Transverse colon (tissue), 4 donors: ENCODE measurements around the gene STT3A. TPM values are rescaled to one million over a fixed set of nuclear protein-coding genes. Genes with fewer than 3 reads are reported as not detected.
A peak's percentile ranks its signal among the peaks of the same experiment; 100 is the strongest.

Experiments used
- DNase-seq: peaks from one replicate; pipeline ENCODE4 v3.0.0-alpha.2; 2019
- H3K27ac ChIP-seq, 4 donors: fragments of 200-600 bp; sonication (generic); 2 replicates each; pipeline ENCODE4 v1.5.1; 2016 to 2018; ENCODE audit warnings: inconsistent platforms in 4 of 4
- H3K27me3 ChIP-seq: fragments of 200-600 bp; sonication (generic); 2 replicates; pipeline ENCODE4 v1.5.1; 2017; ENCODE audit warnings: inconsistent platforms
- H3K36me3 ChIP-seq, 4 donors: fragments of 200-600 bp; sonication (generic); 2 replicates each; pipeline ENCODE4 v1.5.1; 2017 to 2019; ENCODE audit warnings: inconsistent platforms in 4 of 4
- H3K4me1 ChIP-seq, 4 donors: fragments of 200-600 bp; sonication (generic); 2 replicates each; pipeline ENCODE4 v1.5.1; 2017 to 2020; ENCODE audit warnings: inconsistent platforms in 4 of 4
- H3K4me3 ChIP-seq, 4 donors: fragments of 200-600 bp; sonication (generic); 1 replicate in 1 of 4; 2 replicates in 3 of 4; pipeline versions ENCODE4 v1.5.1 to v1.6.1; 2017 to 2019; ENCODE audit warnings: inconsistent platforms in 4 of 4
- H3K9me3 ChIP-seq, 2 donors: fragments of 200-600 bp; sonication (generic); 2 replicates each; pipeline ENCODE4 v1.5.1; 2017 to 2019; ENCODE audit warnings: inconsistent platforms in 2 of 2
- EP300 ChIP-seq: sonication (generic); formaldehyde crosslinking; IDR thresholded peaks from one replicate; pipeline ENCODE4 v1.6.1; 2017; ENCODE audit warnings: antibody characterized with exemption, low read depth
- POLR2A ChIP-seq: fragments of 450-650 bp; IDR thresholded peaks from one replicate; pipeline ENCODE4 v1.6.1; 2016; ENCODE audit warnings: antibody characterized with exemption, mild to moderate bottlenecking, moderate library complexity
- POLR2AphosphoS5 ChIP-seq, 3 donors: sonication (generic); formaldehyde crosslinking; IDR thresholded peaks; one replicate each; pipeline ENCODE4 v1.6.1; 2016; ENCODE audit warnings: antibody characterized with exemption in 3 of 3
- WGBS, 2 donors: methylation state at CpG; one replicate each; pipeline ENCODE4 v1.1.5; 2018; ENCODE audit warnings: low coverage in 1 of 2; 5-methylcytosine and 5-hydroxymethylcytosine counted together
- in situ Hi-C, 4 donors: fragments of 200-750 bp; cut with MboI; loops; one replicate each; pipeline versions ENCODE4 v1.15.0 to v1.15.1; 2017; ENCODE audit warnings: low sequenced_read_pairs in 3 of 4, low pct_ligation_motif_present in 1 of 4, low pct_unique_long_range_greater_than_20kb in 1 of 4
- intact Hi-C: fragments of 100-400 bp; cut with DNase I; formaldehyde crosslinking; loops from one replicate; pipeline ENCODE4 v1.15.1; 2023; ENCODE audit warnings: low total_unique reads
- total RNA-seq, 4 donors: library from RNA; depleted of rRNA; stranded (reverse); fragments of >200 nt; gene quantifications; one replicate each; pipeline ENCODE4 v1.1.0, GENCODE V29; 2016
- TF ChIP-seq, protein P1 (sequence below), 5 experiments: fragments of 200-600 bp in 3 of 5; fragments of 450-650 bp in 2 of 5; sonication (generic) in 3 of 5; IDR thresholded peaks; 1 replicate in 2 of 5; 2 replicates in 3 of 5; pipeline ENCODE4 v1.5.1; 2016 to 2017; ENCODE audit warnings: antibody characterized with exemption in 5 of 5, inconsistent platforms in 3 of 5, mild to moderate bottlenecking in 2 of 5, moderate library complexity in 1 of 5

Gene STT3A
- 10 to 100 TPM; 21.7 to 73.2 (median 64.3) TPM for total RNA-seq

DNA sequence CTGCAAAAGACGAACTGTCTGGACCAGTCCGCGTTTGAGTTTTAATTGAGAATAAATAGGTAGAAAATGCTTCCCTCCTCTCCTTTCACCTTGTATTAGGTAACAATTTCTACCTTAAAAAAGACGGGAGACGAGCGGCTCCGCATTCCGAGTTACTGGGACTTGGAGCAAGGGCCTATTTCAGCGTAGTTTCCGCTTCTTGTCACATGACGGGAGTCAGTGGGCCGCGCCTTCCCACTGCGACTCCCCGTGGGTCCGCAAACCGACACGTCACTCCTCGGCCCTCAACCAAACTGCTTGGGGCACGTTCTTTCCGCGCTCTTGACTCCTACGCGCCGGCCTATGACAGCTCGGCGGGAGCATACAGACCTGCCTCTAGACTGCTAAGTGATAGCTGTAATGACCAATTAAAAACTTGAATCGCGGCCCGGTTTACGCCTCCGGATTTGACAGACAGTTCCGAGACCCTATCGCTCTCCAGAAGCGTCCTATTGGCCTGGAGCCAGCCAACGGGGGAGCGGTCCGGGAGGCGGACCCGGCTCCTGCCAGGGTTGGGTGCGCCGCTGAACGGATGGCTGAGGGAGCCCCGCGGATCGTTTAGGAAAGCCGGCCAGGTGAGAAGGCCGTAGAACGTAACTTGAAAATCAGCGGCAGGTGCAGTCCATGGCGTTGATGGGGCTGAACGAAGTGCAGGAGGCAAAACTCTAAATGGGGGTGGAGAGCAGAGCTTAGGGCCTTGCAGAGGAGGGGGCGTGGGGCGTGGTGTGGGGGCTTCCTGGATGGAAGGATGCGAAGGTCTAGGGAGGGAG, at the start of gene STT3A:
Gene STT3A, plus strand, starts transcription at position 548 of the 809 bp plus-strand sequence. CDS start 3,064 bp downstream, outside the sequence.
- Histone ChIP-seq H3K4me3 (peak within 1 kb of the TSS; percentile 77 to 96 (median 79)), H3K27me3 (no peaks in the 10 kb centered on the region), H3K9me3 (no peaks in the 10 kb centered on the region), H3K4me1 (peaks cover 14 to 30% (median 25%) of the 10 kb centered on the region in 4 donors), H3K36me3 (peaks cover 0 to 4% (median 1%) of the 10 kb centered on the region in 4 donors), H3K27ac (peak within 1 kb of the TSS; percentile 90 to 97 (median 94))
- peak; percentile 92 for TF ChIP-seq POLR2A
- no peak for TF ChIP-seq EP300
- TF ChIP-seq, protein P1, sequence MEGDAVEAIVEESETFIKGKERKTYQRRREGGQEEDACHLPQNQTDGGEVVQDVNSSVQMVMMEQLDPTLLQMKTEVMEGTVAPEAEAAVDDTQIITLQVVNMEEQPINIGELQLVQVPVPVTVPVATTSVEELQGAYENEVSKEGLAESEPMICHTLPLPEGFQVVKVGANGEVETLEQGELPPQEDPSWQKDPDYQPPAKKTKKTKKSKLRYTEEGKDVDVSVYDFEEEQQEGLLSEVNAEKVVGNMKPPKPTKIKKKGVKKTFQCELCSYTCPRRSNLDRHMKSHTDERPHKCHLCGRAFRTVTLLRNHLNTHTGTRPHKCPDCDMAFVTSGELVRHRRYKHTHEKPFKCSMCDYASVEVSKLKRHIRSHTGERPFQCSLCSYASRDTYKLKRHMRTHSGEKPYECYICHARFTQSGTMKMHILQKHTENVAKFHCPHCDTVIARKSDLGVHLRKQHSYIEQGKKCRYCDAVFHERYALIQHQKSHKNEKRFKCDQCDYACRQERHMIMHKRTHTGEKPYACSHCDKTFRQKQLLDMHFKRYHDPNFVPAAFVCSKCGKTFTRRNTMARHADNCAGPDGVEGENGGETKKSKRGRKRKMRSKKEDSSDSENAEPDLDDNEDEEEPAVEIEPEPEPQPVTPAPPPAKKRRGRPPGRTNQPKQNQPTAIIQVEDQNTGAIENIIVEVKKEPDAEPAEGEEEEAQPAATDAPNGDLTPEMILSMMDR (IDR thresholded peaks at IDR 0.05): no peak
- TF ChIP-seq POLR2AphosphoS5 (IDR thresholded peaks at IDR 0.05): peak; percentile 97 to 98 (median 98)
- DNase-seq: peak; percentile 99
- 0 to 1% methylated on average over 3 to 50 of the region's 55 CpGs for WGBS, 2 donors
- intact Hi-C loops (no loop called here), in situ Hi-C loops (loop anchor here in 1 of 4 donors (25.0 kb wide), 1 partner anchor 620 kb away; the partner anchor contains the start of genes FAM118B and RPUSD4)

DNA sequence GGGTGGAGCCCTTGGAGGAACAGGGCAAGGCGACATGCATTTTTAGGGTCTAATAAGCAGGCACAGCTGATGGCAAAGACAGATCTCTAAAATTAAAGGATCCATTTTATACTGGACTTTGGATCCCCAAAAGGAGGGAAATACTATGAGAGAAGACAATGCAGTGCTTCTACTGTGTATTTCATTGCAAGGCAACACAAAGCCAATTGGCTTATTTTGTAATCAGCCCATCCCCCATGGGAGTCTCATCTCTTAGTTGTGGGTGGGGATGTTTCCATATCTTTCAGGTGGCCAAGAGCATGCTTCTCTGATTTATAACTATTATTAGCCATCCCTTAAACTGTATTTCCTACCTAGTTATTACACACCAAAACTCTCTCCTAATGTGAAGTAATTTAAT, 41.9 kb upstream of the STT3A start:
- no peak for TF ChIP-seq EP300
- Histone ChIP-seq H3K4me3 (no peak overlapping the region), H3K27me3 (no peaks in the 10 kb centered on the region), H3K9me3 (peaks cover 18 to 20% of the 10 kb centered on the region in 2 donors), H3K27ac (no peak overlapping the region), H3K36me3 (no peaks in the 10 kb centered on the region), H3K4me1 (no peaks in the 10 kb centered on the region)
- 80 to 100% methylated on average over 1 of the region's 1 CpG for WGBS, 2 donors
- intact Hi-C loops (no loop called here), in situ Hi-C loops (no loop called here)
- no peak for DNase-seq

DNA sequence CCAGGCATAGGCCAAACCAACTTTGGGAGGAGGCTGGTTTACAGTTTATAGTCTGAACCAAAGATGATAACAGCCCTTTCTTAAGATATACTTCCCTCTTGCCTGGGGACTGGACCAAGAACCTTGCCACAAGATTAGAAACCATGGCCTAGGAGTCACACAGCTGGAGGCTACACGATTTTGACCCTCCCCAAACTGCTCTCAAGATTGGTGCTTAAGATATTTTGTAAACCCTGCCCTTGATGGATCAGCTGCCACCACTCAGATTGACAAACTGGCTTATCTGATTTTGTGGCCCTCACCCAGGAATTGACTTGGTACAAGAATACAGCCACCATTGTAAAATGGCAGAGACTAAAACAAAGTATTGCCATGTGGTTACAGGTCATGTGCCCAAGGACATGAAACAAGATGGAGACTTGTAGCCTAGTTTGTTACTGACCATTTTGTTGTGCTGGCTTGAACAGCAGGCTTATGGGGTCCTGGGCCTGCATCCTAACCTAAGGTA, 40.8 kb upstream of the STT3A start:
- Histone ChIP-seq H3K9me3 (peaks cover 18 to 20% of the 10 kb centered on the region in 2 donors), H3K4me3 (no peak overlapping the region), H3K27me3 (no peaks in the 10 kb centered on the region), H3K27ac (no peak overlapping the region), H3K36me3 (no peaks in the 10 kb centered on the region), H3K4me1 (no peaks in the 10 kb centered on the region)
- DNase-seq: no peak
- no peak for TF ChIP-seq POLR2A
- no peak for TF ChIP-seq POLR2AphosphoS5 (IDR thresholded peaks at IDR 0.05)
- no peak for TF ChIP-seq EP300
- in situ Hi-C loops: no loop called here
- intact Hi-C loops: no loop called here
- WGBS, 2 donors: 20 to 31% methylated on average over 1 of the region's 1 CpG

DNA sequence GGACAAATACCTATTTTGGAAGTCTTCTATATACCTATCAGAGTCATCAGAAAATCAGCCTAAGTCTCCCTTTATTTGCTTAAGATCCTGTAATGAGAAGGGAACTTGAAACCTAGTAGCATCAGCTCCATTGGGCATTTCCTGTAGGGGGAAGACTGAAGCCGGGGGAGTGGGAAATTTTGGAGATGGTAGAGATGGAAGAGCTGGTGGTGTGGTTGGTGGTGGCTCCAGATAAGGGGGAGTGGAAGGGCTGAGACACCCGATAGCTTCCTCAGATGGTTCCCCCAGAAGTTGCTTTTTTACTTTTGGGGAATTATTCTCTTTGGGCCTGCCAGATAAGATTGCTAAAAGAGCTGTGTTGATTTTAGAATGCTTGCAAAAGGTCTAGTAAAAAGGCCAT, 39.7 kb upstream of the STT3A start:
- Histone ChIP-seq H3K4me1 (no peaks in the 10 kb centered on the region), H3K9me3 (peaks cover 18 to 20% of the 10 kb centered on the region in 2 donors), H3K36me3 (no peaks in the 10 kb centered on the region), H3K27me3 (no peaks in the 10 kb centered on the region), H3K4me3 (no peak overlapping the region), H3K27ac (no peak overlapping the region)
- DNase-seq: no peak
- TF ChIP-seq EP300 (no peak), POLR2A (no peak)
- WGBS, 2 donors: 83 to 92% methylated on average over 2 of the region's 2 CpGs
- in situ Hi-C loops (no loop called here), intact Hi-C loops (no loop called here)

DNA sequence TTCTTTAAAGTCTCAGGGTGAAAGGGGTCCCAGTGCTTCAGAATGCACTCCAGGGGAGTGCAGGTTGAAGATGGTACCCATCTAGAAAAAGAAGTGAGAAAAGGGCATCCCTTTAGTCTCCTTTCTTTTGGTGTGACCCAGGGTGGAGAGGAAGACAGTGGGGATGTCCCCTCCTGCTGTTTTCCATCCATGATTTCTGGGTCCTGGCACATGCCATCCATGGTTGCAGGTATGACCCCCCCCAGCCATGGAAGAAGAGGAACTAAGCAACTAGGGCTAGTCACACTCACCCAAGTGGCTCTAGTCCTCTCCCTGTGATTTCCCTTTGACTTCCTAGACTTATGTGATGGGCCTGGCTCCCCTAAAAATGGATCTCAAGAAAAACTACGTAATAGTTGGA, 39.3 kb upstream of the STT3A start:
- Histone ChIP-seq H3K4me1 (no peaks in the 10 kb centered on the region), H3K4me3 (no peak overlapping the region), H3K27ac (no peak overlapping the region), H3K27me3 (no peaks in the 10 kb centered on the region), H3K36me3 (no peaks in the 10 kb centered on the region), H3K9me3 (peaks cover 18 to 20% of the 10 kb centered on the region in 2 donors)
- 96 to 100% methylated on average over 1 of the region's 1 CpG for WGBS, 2 donors
- no peak for DNase-seq
- TF ChIP-seq, protein P1 (IDR thresholded peaks at IDR 0.05): no peak
- TF ChIP-seq POLR2AphosphoS5 (IDR thresholded peaks at IDR 0.05): no peak
- TF ChIP-seq EP300: no peak
- TF ChIP-seq POLR2A: no peak
- in situ Hi-C loops (no loop called here), intact Hi-C loops (no loop called here)
